ENCODE results near the gene TAOK1.

TAOK1 gene

DNA sequence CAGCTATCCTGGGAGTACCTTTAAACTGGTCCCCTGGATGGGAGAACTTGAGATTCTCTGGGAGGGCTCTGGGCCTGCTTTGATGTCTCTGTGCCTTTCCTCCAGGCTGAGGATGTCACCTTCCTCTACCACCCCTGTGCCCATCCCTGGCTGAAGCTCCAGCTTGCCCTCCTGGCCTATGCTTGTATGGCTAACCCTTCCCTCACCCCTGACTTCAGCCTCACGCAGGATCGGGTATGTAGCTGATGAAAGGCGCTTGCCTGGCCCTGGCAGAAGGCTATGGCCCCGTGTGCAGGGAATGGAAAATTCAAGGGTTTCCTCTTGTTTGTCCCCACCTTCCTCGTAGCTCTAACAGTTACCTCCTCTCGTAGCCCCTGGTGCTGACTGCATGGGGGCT lies 181.3 kb downstream of the TAOK1 start:
- no peak for DNase-seq (ENCODE audit: low spot score)

DNA sequence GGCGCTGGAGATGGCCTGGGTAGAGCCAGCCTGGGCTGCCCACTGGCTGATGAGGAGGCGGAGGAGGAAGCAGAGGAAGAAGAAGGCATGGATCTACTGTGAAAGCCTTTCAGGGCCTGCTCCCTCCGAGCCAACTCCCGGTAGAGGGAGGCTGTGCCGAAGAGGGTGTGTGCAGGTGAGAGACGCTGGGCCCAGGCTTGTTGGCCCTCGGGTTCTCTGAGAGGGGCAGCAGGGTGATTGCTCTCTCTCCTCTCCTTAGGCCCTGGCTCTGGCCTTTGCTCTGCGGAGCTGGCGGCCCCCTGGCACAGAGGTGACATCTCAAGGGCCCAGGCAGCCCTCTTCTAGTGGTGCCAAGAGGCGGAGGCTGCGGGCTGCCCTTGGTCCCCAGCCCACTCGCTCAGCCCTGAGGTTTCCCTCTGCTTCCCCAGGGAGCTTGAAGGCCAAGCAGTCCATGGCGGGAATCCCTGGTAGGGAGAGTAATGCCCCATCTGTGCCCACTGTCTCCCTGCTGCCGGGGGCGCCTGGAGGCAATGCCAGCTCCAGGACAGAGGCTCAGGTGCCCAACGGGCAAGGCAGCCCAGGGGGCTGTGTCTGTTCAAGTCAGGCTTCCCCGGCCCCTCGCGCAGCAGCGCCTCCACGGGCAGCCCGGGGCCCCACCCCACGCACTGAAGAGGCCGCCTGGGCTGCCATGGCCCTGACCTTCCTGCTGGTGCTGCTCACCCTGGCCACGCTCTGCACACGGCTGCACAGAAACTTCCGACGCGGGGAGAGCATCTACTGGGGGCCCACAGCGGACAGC lies 181.9 kb downstream of the TAOK1 start:
- no peak for DNase-seq (ENCODE audit: low spot score)

DNA sequence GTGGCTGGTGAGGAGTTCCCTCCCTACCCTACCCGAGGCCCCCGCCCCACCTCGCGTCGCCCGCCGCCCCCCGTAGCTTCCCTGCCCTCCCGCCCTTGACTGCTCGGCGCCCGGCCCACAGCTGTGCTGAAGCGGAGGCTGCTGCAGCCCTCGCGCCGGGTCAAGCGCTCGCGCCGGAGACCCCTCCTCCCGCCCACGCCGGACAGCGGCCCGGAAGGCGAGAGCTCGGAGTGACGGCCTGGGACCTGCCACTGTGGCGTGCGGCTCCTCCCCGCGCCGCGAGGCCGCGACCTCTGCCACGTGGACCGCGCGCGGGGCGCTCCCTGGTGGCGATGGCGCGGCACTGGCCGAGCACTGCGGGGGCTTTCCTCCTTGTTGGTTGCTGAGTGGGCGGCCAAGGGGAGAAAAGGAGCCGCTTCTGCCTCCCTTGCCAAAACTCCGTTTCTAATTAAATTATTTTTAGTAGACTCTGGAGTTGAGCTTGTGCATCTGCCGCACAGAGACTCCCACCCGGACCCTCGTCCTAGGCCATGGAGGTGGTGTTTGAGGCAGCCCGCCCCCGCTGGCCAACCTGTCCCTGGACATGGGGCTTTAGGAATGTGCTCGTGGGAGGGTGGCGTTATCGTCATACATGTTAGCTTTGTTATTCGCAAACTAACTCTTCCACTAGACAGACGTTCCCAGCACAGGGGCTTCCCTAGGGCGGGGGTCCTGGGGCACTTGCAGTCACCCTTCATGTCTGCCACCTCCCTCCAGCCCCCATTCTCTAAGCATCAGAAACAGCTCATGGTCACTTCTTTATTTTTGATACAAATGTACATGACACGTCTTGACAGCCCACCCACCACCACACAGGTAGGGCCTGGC lies 182.8 kb downstream of the TAOK1 start:
- no peak for DNase-seq (ENCODE audit: low spot score)

DNA sequence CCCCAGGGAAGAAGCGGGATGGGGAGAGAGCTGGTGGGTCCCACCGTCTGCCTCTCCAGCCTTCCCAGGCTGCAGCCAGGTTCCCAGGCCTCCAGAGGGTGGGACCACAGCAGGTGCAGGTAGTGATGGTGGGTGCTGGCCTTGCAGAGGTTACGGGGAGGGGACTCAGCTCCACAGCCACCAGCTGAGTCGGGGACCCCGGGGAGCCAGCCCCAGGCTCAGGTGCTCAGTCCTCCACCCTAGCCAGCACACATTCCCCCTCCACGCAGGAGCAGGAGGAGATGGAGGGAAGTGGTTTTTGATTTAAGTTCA lies 183.4 kb downstream of the TAOK1 start:
- no peak for DNase-seq (ENCODE audit: low spot score)

DNA sequence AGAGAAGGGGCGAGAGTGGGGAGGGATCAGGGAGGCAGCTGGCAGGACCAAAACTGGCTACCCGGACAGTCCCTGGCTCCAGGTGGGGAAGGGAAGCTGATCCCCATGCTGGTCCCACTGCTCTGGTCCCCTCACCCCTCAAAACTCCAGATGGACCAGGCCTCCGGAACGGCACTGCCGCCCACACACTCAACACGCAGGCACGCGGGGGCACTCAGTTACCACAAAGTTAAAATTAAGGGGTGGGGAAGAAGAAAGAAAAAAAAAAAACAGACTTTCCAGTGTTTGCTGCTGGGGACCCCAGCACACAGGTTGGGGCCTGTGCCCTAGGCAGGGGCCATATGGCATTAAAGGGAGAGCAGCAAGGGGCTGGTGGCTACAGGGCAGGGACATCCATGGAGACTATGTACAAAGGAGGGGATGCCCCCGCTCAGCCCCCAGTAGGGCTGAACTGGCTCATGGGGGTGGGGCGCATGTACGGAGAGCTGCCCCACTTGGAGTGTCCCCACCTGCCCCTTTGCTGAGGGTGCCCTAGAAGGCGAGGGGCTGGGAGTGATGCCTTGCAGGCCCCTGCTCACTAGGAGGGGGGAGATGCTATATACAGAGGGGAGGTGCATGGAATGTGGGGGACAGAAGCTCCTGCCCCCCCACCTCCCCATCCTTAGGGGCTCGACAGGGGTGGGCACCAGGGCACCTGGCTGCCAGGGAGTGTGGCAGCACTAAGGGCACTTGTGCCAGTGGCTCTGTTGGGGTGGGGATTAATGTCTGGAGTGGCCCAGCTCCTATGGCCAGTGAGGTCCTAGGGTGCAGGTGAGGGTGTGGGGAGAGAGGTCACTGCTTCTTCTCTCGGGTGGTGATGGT lies 183.9 kb downstream of the TAOK1 start:
- no peak for DNase-seq (ENCODE audit: low spot score)

DNA sequence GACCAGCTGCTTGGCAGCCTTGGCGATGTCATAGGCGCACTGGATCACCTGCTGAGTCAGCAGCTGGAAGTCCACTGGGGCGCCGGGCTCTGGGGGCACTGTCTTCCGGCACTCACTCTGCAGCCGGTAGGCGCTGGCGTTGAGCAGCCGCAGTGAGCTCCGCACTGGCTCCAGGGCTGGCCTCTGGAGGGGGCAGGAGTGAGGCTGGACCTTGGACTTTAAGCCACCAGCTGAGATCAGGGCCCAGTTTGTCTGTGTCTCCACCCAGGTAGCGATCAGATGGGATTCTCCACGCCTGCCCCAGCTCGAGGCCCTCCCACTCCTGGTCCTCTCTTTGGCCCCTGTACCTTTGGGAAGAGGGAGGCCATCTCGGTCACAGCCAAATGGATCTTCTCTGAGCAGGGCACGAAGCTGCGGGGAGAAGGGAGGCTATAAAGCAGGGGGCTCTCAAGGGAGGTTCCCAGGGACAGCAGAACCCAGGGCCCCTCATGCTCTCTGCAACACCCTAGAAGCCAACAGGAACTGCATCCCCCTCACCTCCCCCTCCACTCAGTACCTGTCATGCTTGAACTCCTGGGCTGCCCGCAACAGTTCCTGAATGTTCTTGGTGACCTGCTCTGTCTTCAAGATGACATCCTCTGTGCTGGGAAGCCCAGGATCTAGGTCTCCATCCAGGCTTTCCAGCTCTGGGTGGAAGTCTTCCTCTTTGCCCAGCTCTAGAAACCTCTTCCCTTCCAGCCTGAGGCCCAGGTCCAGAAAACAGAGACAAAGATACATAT lies 184.8 kb downstream of the TAOK1 start:
- DNase-seq (ENCODE audit: low spot score): peak; percentile 94

DNA sequence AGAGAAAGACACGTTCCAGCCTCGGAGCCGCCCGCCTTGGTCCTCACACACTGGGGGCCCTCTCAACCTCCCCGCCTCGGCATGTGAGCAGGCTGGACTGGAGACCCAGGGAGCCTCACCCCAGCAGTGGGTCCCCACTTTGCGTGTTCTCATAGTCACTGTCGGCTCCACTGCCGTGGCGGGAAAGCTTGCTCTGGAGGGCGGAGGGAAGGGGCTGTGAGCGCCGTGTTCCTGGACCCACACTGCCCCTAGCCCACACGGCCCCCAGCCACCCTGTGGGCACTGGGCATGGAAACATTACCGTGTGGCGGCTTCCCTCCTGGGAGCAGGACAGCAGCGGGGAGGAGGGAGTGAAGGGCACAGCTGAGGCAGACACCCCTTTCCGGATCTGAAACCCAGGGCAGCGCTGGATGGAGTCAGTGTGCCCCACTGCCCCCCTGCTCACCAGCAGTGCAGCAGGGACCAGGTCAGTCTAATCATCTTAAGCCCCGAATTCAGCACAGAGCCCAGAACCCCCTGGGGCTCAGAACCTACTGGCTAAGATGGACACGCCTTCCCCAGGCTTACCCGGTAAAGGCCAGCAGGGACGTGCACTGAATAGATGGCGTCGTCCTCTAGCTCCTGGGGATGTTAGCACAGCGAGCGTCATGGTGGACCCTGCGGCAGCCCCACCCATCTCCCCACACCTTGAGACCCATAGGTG lies 185.5 kb downstream of the TAOK1 start:
- DNase-seq (ENCODE audit: low spot score): no peak

DNA sequence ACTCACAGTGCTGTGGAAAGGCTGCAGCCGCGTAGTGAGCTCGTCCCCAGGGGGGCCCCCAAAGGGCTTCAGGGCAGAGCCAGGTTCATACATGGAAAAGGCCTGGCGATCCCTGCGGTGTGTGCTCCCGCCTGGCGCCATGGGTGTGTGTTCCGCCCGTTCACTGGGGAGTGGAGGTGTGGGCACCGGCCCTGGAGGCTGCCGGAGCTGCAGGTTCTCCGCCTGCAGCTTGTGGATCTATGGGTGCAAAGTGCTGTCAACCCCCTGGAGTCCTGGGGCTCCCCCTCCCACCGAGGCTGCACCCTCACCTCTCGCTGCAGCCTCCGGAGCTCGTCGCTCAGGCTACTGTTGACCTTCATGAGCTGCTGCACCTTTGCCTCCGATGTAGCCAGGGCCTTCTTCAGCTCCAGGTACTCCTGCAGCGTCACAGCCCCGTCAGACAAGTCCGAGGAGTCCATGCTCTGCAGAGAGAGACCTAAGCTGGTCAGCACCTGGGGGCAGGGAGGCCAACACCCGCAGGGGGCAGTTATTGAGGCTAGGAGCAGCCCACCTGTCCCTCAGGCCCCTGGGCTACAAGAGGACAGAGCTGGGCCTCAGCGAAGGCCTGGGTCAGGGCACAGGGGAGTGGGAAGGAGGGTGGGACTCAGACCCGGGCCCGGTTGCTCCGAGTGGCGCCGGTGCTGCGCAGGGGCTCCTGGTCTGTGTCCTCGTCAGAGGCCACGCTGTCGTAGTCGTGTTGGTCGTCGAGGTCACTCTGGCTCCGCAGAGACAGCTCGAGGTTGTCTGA lies 186.2 kb downstream of the TAOK1 start:
- no peak for DNase-seq (ENCODE audit: low spot score)

DNA sequence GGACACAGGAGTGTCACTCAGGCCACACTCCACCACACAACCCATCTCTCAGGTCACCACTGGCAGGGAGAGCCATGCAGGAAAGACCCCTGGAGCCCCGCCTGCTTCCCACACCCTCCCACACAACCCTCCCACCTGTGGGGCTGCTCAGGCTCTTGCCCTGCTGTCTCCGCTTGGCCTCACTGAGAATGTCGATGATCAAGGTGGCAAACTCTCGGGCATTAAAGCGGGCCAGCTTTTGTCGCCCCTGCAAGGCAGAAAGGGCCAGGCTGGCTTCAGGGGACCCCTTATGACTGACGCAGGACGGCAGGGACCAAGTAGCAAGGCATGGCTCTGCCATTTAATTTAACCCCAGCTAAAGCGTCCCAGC lies 186.8 kb downstream of the TAOK1 start:
- DNase-seq (ENCODE audit: low spot score): no peak

DNA sequence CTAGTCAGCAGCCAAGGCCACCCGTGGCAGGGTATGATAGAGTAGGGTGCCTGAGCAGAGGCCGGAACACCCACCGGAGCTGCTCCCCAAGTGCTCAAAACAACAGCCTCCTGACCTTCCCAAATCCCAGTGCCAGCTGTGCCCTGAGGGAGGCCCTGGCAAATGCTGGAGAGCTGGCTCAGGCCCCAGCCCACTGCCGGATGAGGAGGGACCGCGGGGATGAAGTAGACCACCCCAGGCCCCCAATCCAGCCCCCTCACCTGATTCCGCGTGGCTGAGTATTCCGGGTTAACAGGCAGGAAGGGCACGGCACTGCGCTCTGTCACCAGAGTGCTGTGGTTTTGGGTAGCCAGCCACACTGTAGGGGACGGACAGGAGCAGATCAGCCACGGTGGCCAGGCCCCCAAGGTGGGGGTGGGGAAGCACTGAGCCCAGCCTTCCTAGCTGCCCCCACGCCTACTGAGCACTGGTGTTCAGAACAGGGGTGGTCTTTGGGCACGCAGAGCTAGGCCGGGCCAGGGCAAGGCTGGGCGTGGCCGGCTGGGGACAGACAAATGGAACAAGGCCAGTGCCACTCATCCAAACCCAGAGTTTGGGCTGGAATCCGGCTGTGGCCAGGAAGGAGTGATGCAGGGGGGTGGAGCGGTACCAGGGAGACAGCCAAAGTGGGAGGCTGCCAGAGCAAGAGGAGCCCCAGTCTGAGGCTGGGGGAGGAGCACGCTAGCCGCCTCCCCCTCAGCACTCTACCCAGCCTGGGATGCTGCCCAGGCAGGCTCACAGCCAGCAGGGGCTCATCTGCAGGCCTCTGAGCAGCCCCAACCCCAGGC lies 187.4 kb downstream of the TAOK1 start:
- no peak for DNase-seq (ENCODE audit: low spot score)

DNA sequence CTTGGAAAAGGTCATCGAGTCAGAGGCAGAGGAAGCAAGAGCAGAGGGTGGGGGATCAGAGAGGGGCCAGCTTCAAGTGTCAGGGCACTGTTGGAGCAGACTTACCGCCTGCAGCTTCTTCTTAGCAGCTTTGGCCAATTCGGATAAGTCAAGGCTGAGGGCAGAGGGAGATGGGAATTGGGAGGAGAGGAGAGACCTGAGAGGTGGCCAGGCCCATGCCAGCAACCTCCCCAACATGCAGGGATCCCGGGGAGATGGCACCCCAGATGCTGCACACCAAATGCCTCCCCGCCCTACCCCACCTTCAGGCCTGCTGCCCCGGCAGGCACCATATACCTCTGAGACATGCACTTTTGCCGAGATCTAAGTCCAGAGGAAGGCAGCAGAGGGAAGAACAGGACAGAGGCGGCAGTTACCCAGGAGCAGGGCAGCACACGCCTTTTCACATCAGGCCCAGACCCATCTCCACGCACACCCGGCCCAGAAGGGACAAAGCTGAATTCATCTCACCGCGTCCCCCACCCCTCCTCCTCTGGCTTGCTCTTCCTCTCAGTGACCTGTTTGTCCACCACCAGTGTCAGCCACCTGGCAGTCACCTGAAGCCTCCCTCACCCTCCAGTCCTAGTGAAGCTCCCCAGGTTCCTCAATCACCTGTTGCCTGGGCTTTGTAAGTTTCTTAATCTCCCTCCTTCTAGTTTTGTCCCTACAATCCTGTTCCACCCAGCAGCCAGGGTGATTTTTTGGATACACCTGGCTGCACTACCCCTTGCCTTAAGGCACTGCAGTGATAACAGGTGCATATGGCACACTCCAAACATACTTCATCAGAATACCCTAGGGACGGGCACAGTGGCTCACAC lies 188.7 kb downstream of the TAOK1 start:
- DNase-seq (ENCODE audit: low spot score): no peak

DNA sequence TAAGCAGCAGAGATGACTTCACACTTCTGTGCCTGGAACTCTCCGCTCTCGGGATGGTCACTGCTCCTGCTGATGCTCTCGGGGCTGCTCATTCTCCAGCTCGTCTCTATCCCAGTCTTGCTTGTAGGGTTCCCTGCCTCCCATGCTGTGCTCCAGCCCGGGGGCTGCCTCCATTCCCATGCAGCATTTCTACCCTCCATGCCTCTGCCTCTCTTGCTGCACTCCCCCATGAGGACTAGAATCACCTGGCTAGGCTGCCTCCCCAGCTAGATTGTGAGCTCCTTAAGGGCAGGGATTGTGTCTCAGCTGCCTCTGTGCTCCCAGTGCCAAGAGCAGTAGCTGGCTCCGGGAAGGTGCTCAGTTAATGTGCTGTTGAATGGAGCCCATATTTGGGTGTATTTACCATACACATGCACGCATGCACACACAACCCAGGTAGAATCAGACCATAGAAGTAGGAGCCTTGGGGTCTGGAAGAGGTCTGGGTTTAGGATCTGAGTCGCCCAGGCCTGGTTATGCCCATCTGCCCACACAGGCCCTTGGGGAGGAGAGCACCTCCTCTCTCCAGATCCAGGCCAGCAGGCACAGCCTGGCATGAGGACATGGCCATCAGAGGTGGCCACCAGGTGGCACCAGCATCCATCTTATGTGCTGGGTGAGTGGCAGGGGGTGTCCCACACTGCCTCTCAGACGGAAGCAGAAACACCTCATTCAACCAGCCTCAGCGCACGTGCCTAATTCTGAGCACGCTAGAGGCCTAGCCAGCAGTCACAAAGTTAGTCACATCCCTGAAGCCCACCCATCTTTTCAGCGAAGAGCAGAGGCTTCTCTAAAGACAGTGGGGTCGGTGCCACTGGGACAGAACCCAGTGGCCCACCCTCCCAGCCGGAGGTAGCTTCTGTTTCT lies 190.0 kb downstream of the TAOK1 start:
- peak; percentile 97 for DNase-seq (ENCODE audit: low spot score)

DNA sequence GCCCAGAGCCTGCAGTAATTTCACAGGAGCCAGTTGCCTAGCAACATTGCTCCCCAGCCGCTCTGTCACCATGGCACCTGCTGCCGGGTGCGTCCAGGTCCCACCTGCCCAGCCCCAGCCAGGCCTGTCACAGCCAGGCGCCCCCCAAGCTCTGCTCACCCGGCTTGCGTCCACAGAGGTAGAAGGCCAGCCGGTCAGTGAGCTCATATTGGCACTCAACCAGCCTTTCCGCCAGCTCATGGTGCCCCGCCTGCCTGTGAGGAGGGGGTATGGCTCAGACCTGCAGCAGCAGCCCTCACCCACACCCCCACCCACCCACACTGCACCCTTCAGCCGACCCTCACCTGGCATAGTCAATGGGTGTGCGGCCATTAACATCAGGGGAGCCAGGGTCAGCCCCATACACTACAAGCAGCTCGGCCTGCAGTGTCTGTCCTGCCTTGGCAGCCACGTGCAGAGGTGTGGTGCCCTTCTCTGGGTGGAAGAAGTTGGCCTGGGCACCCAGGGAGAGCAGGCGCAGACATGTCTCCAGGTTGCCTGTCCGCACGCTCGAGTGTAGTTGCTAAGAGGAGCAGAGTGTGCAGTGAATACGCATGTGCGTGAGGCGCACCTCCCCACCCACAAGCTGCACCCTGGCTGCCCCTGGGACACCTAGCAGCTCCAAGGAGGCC lies 191.6 kb downstream of the TAOK1 start:
- no peak for DNase-seq (ENCODE audit: low spot score)

DNA sequence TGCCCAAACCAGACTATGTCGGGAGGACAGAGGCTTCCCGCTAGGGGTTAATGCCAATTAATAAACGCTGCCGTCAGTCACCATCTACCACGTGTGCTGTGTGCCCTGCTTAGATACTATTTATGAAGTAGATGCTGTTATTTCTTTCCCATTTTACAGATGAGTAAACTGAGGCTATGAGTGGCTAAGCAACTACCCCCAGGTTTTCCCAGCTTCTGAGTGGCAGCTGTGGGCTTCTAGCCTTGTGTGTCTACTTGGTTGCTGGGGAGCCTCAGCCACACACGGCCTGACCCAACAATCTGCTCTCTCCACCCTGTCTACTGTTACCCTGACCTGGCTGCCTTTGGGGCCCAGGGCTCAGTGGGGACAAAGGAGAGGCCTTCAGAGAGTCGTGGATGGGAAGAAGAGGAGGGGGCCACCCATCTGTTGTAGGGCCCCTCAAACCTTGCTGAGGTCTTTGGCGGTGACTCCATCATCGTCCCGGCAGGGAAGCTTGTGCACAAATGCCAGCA lies 192.1 kb downstream of the TAOK1 start:
- no peak for DNase-seq (ENCODE audit: low spot score)

DNA sequence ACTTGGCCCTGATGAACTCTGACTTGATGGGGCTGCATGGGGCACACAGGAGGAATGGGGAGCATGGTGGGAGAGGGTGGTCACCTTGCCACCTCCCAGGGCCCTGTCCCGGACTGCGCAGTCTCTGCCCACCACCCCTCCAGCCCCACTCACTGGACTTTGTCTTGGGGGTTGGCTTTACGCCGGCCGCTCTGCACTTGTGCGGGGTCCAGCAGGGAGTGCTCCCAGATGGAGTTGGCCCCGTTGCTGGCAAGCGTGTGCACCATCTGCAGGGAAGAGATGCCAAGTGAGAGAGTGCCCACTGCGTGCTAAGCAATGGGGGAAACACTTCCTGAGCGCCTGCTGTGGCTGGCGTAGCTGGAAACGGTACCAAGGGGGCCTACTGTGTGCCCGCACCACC lies 192.6 kb downstream of the TAOK1 start:
- DNase-seq (ENCODE audit: low spot score): no peak
